Mesodermal cell (in vitro differentiated cells): Measurements from ENCODE around the gene SIGLEC14.

Experiments used
- H3K27ac ChIP-seq: 2 replicates; pipeline ENCODE4 v1.7.0; 2013; ENCODE audit warnings: mild to moderate bottlenecking, low read depth, low read length, moderate library complexity; ENCODE audit not compliant: severe bottlenecking
- H3K36me3 ChIP-seq: 2 replicates; pipeline ENCODE4 v1.7.1; 2013; ENCODE audit warnings: mild to moderate bottlenecking, low read length, moderate library complexity; ENCODE audit not compliant: control insufficient read depth, insufficient read depth
- H3K4me1 ChIP-seq: one replicate; pipeline ENCODE4 v1.7.1; 2013; ENCODE audit warnings: mild to moderate bottlenecking, low read length; ENCODE audit not compliant: insufficient read depth, control insufficient read depth, poor library complexity, severe bottlenecking
- H3K4me3 ChIP-seq: 2 replicates; pipeline ENCODE4 v1.7.0; 2013; ENCODE audit warnings: low read length, control low read depth, mild to moderate bottlenecking; ENCODE audit not compliant: insufficient read depth, poor library complexity, severe bottlenecking; ENCODE audit errors: extremely low read depth
- H3K9me3 ChIP-seq: 2 replicates; pipeline ENCODE4 v1.7.1; 2013; ENCODE audit warnings: mild to moderate bottlenecking, low read length, moderate library complexity; ENCODE audit not compliant: control insufficient read depth
- WGBS, 2 experiments: methylation state at CpG; one replicate each; pipeline ENCODE4 v1.1.5; 2013; ENCODE audit warnings: missing lambda C conversion rate in 2 of 2; ENCODE audit not compliant: insufficient coverage in 2 of 2; 5-methylcytosine and 5-hydroxymethylcytosine counted together

SIGLEC14 gene

DNA sequence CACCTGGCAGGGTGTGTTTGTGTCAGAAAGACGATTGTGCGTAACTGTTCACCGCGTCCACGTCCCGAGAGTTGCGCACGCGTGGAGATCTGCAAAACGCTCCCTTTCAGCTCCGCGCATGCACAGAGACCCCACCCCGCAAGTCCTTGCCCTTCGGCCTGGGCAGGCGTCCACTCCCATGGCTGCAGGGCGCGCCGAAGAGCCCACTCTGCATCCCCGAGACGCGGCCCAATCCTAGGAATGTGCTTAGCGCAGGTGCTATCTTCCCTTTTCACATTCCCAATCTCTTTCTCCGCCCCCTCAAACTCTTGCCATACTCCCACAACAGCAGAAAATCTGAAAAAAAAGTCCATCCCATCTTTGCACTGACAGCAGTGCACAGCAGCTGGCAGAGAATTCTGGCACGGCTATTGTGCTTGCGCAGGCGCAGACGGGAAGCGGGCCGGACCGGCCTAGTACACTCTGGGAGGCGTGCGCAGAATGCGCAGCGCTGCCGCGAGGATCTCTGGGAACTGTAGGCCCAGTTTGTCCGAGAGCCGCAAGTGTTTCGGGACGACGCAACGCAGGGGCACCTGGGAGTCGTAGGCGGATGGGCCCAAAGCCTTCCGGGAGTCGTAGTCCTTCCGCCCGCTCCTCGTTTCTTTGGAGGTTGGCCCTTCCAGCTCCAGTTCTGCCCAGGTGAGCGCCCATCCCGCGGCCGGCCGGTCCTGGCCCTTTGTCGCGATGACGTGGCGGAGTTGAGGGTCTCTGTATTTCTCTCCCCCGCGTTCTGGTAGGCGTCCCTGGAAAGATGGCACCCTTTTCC is 52.5 kb downstream of the SIGLEC14 start:
- Histone ChIP-seq H3K9me3 (no peaks in the 10 kb centered on the region), H3K36me3 (peaks cover 5% of the 10 kb centered on the region), H3K4me3 (peak overlapping the region; percentile 60), H3K27ac (no peak overlapping the region), H3K4me1 (peaks cover 3% of the 10 kb centered on the region)
- 2 to 3% methylated on average over 54 to 56 of the region's 61 CpGs for WGBS, 2 experiments

DNA sequence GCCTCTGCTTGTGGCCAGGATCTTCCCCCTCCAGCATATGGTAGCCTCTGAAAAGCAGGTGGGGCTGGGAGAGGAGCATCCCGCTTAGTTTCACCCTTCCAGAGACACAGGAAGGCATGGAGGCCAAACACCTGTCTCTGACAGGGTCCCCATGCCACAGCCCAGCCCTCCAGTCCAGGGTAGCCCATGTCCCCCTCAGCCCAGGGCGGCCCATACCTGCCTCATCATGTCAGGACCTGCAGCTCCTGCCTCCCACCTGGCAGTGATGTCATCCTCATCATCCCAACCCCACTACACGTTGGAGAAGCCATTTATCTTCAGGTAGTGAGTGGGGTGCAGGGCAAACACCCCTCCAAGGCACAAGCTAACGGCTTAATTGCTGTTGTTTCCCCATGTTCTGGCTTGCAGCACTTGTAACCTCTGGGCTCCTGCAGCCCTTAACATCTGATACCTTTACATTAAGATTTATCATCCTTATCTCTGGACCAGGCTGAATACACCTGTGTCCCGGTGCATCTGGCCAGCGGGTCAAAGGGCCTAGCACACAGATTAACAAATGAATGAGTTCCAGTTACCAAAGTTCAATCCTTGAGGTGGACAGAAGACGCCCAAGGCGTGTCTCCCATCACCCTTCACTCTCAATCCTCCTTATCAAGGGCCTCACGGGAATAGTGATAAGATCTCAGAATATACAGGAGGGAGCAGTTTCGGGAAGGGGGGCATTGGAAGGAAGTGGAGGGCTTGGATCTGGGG is 53.3 kb downstream of the SIGLEC14 start:
- 61 to 67% methylated on average over 5 to 6 of the region's 10 CpGs for WGBS, 2 experiments

More for the DNA sequence above, 53.3 kb downstream of the SIGLEC14 start:
- peaks cover 12% of the 10 kb centered on the region for H3K36me3 ChIP-seq
- H3K9me3 ChIP-seq, result peaks cover 2% of the 10 kb centered on the region
- H3K4me3 ChIP-seq, result peak overlapping the region; percentile 60
- H3K4me1 ChIP-seq, result peaks cover 3% of the 10 kb centered on the region
- no peak overlapping the region for H3K27ac ChIP-seq
